ENCODE results near the gene DLG1. TPM values are rescaled to one million over a fixed set of nuclear protein-coding genes. Genes with fewer than 3 reads are reported as not detected.

The DLG1 gene
- total and polyA plus RNA-seq, 2 donors from 2014 or later: 19.4 to 101 TPM

DNA sequence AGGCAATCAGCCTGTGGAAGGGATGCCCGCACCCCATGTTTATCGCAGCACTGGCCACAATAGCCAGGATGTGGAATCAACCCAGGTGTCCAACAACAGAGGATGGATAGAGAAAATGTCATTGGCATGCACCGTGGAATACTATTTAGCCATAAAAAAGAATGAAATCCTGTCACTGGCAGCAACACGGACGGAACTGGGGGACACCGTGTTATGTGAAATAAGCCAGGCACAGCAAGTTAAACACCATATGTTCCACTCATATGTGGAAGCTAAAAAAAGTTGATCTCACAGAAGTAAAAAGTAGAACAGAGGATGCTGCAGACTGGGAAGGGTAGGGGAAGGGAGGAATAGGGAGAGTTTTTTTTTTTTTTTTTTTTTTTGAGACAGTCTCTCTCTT is 284.4 kb downstream of the DLG1 start:
- TF ChIP-seq, protein P1, sequence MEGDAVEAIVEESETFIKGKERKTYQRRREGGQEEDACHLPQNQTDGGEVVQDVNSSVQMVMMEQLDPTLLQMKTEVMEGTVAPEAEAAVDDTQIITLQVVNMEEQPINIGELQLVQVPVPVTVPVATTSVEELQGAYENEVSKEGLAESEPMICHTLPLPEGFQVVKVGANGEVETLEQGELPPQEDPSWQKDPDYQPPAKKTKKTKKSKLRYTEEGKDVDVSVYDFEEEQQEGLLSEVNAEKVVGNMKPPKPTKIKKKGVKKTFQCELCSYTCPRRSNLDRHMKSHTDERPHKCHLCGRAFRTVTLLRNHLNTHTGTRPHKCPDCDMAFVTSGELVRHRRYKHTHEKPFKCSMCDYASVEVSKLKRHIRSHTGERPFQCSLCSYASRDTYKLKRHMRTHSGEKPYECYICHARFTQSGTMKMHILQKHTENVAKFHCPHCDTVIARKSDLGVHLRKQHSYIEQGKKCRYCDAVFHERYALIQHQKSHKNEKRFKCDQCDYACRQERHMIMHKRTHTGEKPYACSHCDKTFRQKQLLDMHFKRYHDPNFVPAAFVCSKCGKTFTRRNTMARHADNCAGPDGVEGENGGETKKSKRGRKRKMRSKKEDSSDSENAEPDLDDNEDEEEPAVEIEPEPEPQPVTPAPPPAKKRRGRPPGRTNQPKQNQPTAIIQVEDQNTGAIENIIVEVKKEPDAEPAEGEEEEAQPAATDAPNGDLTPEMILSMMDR (IDR thresholded peaks at IDR 0.05; ENCODE audit: borderline replicate concordance, extremely low read depth, insufficient read depth): no peak
- H3K4me1 ChIP-seq (ENCODE audit: control insufficient read depth in 2 of 3, insufficient read depth in 2 of 3, low read depth in 1 of 3, low read length in 3 of 3): no peaks in the 10 kb centered on the region
- intact Hi-C loops (cut with DNase I): no loop called here
- no peak overlapping the region for H3K4me3 ChIP-seq (ENCODE audit: low read length in 3 of 3)
- no peak overlapping the region for H3K9ac ChIP-seq (ENCODE audit: low read length in 3 of 3)
- FAIRE-seq (no peak), DNase-seq (peak in 1 of 5 donors; percentile 25)
- H3K36me3 ChIP-seq (ENCODE audit: control insufficient read depth in 2 of 3, insufficient read depth in 3 of 3, low read length in 3 of 3): no peaks in the 10 kb centered on the region
- no peaks in the 10 kb centered on the region for H3K9me3 ChIP-seq (ENCODE audit: control insufficient read depth in 2 of 3, insufficient read depth in 1 of 3, low read length in 3 of 3)
- no peak overlapping the region for H3K27ac ChIP-seq (ENCODE audit: low read depth in 2 of 2, low read length in 2 of 2)
- no peaks in the 10 kb centered on the region for H3K27me3 ChIP-seq (ENCODE audit: control insufficient read depth, insufficient read depth, low read length)

DNA sequence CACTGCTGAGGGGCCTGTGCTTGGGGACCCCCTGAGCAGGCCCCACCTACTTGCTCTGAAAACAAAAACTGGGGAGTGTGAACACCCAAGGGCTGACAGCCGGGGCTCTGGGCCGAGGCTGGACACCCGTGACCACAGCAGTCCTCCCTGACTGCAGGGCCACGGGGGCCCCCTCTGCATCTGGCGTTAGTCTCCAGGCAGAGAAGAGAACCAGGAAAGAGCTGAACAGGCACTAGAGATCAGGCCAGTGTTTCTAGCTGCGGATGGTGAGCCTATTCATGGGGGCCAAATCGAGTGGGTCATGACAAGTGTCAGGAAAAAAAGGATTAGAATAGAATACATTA is 285.9 kb downstream of the DLG1 start:
- H3K4me3 ChIP-seq (ENCODE audit: low read length in 3 of 3): no peak overlapping the region
- TF ChIP-seq, protein P1 (IDR thresholded peaks at IDR 0.05; ENCODE audit: borderline replicate concordance, extremely low read depth, insufficient read depth): no peak
- no peaks in the 10 kb centered on the region for H3K4me1 ChIP-seq (ENCODE audit: control insufficient read depth in 2 of 3, insufficient read depth in 2 of 3, low read depth in 1 of 3, low read length in 3 of 3)
- FAIRE-seq (no peak), DNase-seq (no peak)
- H3K9ac ChIP-seq (ENCODE audit: low read length in 3 of 3): no peak overlapping the region
- no peaks in the 10 kb centered on the region for H3K9me3 ChIP-seq (ENCODE audit: control insufficient read depth in 2 of 3, insufficient read depth in 1 of 3, low read length in 3 of 3)
- H3K36me3 ChIP-seq (ENCODE audit: control insufficient read depth in 2 of 3, insufficient read depth in 3 of 3, low read length in 3 of 3): no peaks in the 10 kb centered on the region
- H3K27me3 ChIP-seq (ENCODE audit: control insufficient read depth, insufficient read depth, low read length): no peaks in the 10 kb centered on the region
- intact Hi-C loops (cut with DNase I): no loop called here
- no peak overlapping the region for H3K27ac ChIP-seq (ENCODE audit: low read depth in 2 of 2, low read length in 2 of 2)

DNA sequence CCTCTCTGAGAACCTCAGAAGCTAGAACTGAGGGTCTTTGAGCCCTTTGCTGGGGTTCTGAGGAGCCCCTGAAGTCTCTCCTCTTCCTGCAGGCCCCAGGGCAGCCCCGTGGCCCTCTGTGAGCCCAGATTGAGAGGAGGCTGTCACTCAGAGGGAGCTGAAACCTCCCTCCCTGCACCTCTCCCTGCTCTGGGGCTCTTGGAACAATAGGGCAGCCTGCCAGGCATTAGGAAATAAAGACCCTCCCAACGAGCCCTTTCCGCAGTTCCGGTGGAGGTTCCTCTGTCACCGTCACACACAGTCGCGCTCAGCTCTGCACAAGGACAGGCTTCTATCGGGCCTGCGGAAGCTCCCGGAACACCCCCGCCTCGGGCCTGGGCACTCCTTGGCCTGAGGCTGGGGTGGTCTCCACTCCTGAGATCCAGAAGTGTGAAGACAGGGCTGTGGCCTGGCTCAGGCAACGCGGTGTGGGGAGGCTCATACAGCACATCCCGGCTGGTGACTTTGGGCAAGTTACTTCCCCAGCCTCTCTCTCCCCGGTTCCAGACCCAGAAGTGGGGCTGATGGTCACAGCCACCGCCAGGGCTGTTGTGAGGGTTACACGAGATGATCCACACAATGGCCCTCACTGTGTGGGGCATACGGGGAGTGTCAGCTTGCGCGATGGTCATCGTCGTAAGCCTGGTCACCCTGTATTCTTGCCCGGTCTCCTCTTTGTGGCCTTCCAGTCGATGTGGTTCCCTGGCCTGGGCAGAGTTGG is 286.5 kb downstream of the DLG1 start:
- intact Hi-C loops (cut with DNase I): no loop called here
- FAIRE-seq: no peak
- peak in 1 of 5 donors; percentile 53 for DNase-seq
- H3K27me3 ChIP-seq (ENCODE audit: control insufficient read depth, insufficient read depth, low read length): no peaks in the 10 kb centered on the region
- H3K27ac ChIP-seq (ENCODE audit: low read depth in 2 of 2, low read length in 2 of 2): no peak overlapping the region
- H3K4me1 ChIP-seq (ENCODE audit: control insufficient read depth in 2 of 3, insufficient read depth in 2 of 3, low read depth in 1 of 3, low read length in 3 of 3): no peaks in the 10 kb centered on the region
- no peaks in the 10 kb centered on the region for H3K36me3 ChIP-seq (ENCODE audit: control insufficient read depth in 2 of 3, insufficient read depth in 3 of 3, low read length in 3 of 3)
- no peak overlapping the region for H3K9ac ChIP-seq (ENCODE audit: low read length in 3 of 3)
- no peak overlapping the region for H3K4me3 ChIP-seq (ENCODE audit: low read length in 3 of 3)
- TF ChIP-seq, protein P1 (IDR thresholded peaks at IDR 0.05; ENCODE audit: borderline replicate concordance, extremely low read depth, insufficient read depth): no peak
- no peaks in the 10 kb centered on the region for H3K9me3 ChIP-seq (ENCODE audit: control insufficient read depth in 2 of 3, insufficient read depth in 1 of 3, low read length in 3 of 3)
